ENCODE measurements around the gene IL31RA. TPM values are rescaled to one million over a fixed set of nuclear protein-coding genes. Genes with fewer than 3 reads are reported as not detected.
A peak's percentile ranks its signal among the peaks of the same experiment; 100 is the strongest.
"Not testable (repeated sequence)": the region's sequence is repeated elsewhere in the genome, so short reads cannot be mapped to it uniquely, and the experiment has no call there.

Gene IL31RA
- total RNA-seq (not detected), polyA plus RNA-seq (not detected)

- Mint-ChIP-seq H3K27ac (no peak within 1 kb of the TSS), H3K36me3 (no peaks in the 10 kb centered on the region), H3K9me3 (peaks cover 0 to 2% (median 0%) of the 10 kb centered on the region in 8 donors), H3K4me1 (peaks cover 10 to 18% (median 11%) of the 10 kb centered on the region in 4 donors), H3K4me3 (peak within 1 kb of the TSS in 1 of 8 donors; percentile 49), H3K27me3 (peaks cover 6 to 17% of the 10 kb centered on the region in 2 donors)
- H3K27ac ChIP-seq (ENCODE audit: low read depth, low read length), result no peak within 1 kb of the TSS
- POLR2A ChIA-PET (ENCODE audit: partially characterized antibody), result no interaction called here
- peaks cover 9% of the 10 kb centered on the region for H3K4me1 ChIP-seq (ENCODE audit: insufficient read depth, low read length)
- no peak for DNase-seq
- no peaks in the 10 kb centered on the region for H3K9me3 ChIP-seq (ENCODE audit: control insufficient read depth in 1 of 2, low read length in 2 of 2)
- CTCF ChIA-PET (ENCODE audit: partially characterized antibody), result no interaction called here
- intact Hi-C loops (cut with micrococcal nuclease), result no loop called here
- no peaks in the 10 kb centered on the region for H3K27me3 ChIP-seq (ENCODE audit: insufficient read depth, low read length)
- no peaks in the 10 kb centered on the region for H3K36me3 ChIP-seq (ENCODE audit: insufficient read depth, low read length)
- H3K4me3 ChIP-seq (ENCODE audit: low read length in 2 of 2), result no peak within 1 kb of the TSS
Measured at GRCh38 chr5:55850839-55851674, at the start of gene IL31RA. Gene IL31RA (plus strand): TSS chr5:55851357. CDS start chr5:55851571, 214 bp downstream.

GRCh38 chr5:55808814-55809213 lies 42.3 kb upstream of the IL31RA start:
- CTCF ChIA-PET (ENCODE audit: partially characterized antibody); H3K27ac ChIP-seq (ENCODE audit: low read depth, low read length); intact Hi-C loops (cut with micrococcal nuclease); H3K4me1 Mint-ChIP-seq; POLR2A ChIA-PET (ENCODE audit: partially characterized antibody); H3K27me3 ChIP-seq (ENCODE audit: insufficient read depth, low read length); H3K27me3 Mint-ChIP-seq; H3K4me3 ChIP-seq (ENCODE audit: low read length in 2 of 2); H3K36me3 Mint-ChIP-seq; H3K36me3 ChIP-seq (ENCODE audit: insufficient read depth, low read length); H3K9me3 ChIP-seq (ENCODE audit: control insufficient read depth in 1 of 2, low read length in 2 of 2); H3K4me1 ChIP-seq (ENCODE audit: insufficient read depth, low read length): not testable (repeated sequence)
- Mint-ChIP-seq H3K4me3 (peak overlapping the region in 1 of 8 donors; percentile 36), H3K27ac (peak overlapping the region in 1 of 7 donors; percentile 52), H3K9me3 (peaks cover 2 to 32% (median 16%) of the 10 kb centered on the region in 8 donors)
- peak; percentile 14 to 50 (median 34) for DNase-seq

GRCh38 chr5:55815939-55816338 lies 35.2 kb upstream of the IL31RA start:
- H3K4me1 ChIP-seq (ENCODE audit: insufficient read depth, low read length); POLR2A ChIA-PET (ENCODE audit: partially characterized antibody); H3K27ac ChIP-seq (ENCODE audit: low read depth, low read length); H3K27ac Mint-ChIP-seq; intact Hi-C loops (cut with micrococcal nuclease); H3K4me1 Mint-ChIP-seq; H3K27me3 ChIP-seq (ENCODE audit: insufficient read depth, low read length); DNase-seq; CTCF ChIA-PET (ENCODE audit: partially characterized antibody); H3K36me3 Mint-ChIP-seq; H3K4me3 Mint-ChIP-seq; H3K9me3 Mint-ChIP-seq; H3K9me3 ChIP-seq (ENCODE audit: control insufficient read depth in 1 of 2, low read length in 2 of 2); H3K36me3 ChIP-seq (ENCODE audit: insufficient read depth, low read length); H3K4me3 ChIP-seq (ENCODE audit: low read length in 2 of 2): not testable (repeated sequence)
- H3K27me3 Mint-ChIP-seq, result peaks cover 8 to 14% of the 10 kb centered on the region in 2 donors

GRCh38 chr5:55816342-55816741 lies 34.8 kb upstream of the IL31RA start:
- DNase-seq, result no peak
- H3K4me1 Mint-ChIP-seq, result peaks cover 0 to 5% (median under 1%) of the 10 kb centered on the region in 4 donors
- no peaks in the 10 kb centered on the region for H3K9me3 ChIP-seq (ENCODE audit: control insufficient read depth in 1 of 2, low read length in 2 of 2)
- no peak overlapping the region for H3K27ac ChIP-seq (ENCODE audit: low read depth, low read length)
- H3K4me3 Mint-ChIP-seq, result no peak overlapping the region
- ChIA-PET CTCF (ENCODE audit: partially characterized antibody) (no interaction called here), POLR2A (ENCODE audit: partially characterized antibody) (no interaction called here)
- no peaks in the 10 kb centered on the region for H3K36me3 Mint-ChIP-seq
- no peak overlapping the region for H3K27ac Mint-ChIP-seq
- no peak overlapping the region for H3K4me3 ChIP-seq (ENCODE audit: low read length in 2 of 2)
- no peaks in the 10 kb centered on the region for H3K27me3 ChIP-seq (ENCODE audit: insufficient read depth, low read length)
- H3K4me1 ChIP-seq (ENCODE audit: insufficient read depth, low read length), result no peaks in the 10 kb centered on the region
- peaks cover 12 to 18% of the 10 kb centered on the region in 2 donors for H3K27me3 Mint-ChIP-seq
- intact Hi-C loops (cut with micrococcal nuclease), result no loop called here
- no peaks in the 10 kb centered on the region for H3K9me3 Mint-ChIP-seq
- H3K36me3 ChIP-seq (ENCODE audit: insufficient read depth, low read length), result no peaks in the 10 kb centered on the region

- H3K4me3 ChIP-seq (ENCODE audit: low read length in 2 of 2), result no peak overlapping the region
- peaks cover 16 to 24% of the 10 kb centered on the region in 2 donors for H3K27me3 Mint-ChIP-seq
- DNase-seq, result no peak
- peaks cover 2% of the 10 kb centered on the region for H3K4me1 ChIP-seq (ENCODE audit: insufficient read depth, low read length)
- H3K4me3 Mint-ChIP-seq, result no peak overlapping the region
- no peak overlapping the region for H3K27ac ChIP-seq (ENCODE audit: low read depth, low read length)
- H3K9me3 ChIP-seq (ENCODE audit: control insufficient read depth in 1 of 2, low read length in 2 of 2), result no peaks in the 10 kb centered on the region
- POLR2A ChIA-PET (ENCODE audit: partially characterized antibody), result no interaction called here
- H3K27me3 ChIP-seq (ENCODE audit: insufficient read depth, low read length), result peaks cover 1% of the 10 kb centered on the region
- H3K27ac Mint-ChIP-seq, result no peak overlapping the region
- H3K4me1 Mint-ChIP-seq, result peaks cover 0 to 9% (median 2%) of the 10 kb centered on the region in 4 donors
- H3K36me3 Mint-ChIP-seq, result no peaks in the 10 kb centered on the region
- CTCF ChIA-PET (ENCODE audit: partially characterized antibody), result no interaction called here
- H3K9me3 Mint-ChIP-seq, result no peaks in the 10 kb centered on the region
- H3K36me3 ChIP-seq (ENCODE audit: insufficient read depth, low read length), result no peaks in the 10 kb centered on the region
- intact Hi-C loops (cut with micrococcal nuclease), result no loop called here
Measured at GRCh38 chr5:55817030-55817429, 34.1 kb upstream of the IL31RA start.

GRCh38 chr5:55820488-55820887 lies 30.7 kb upstream of the IL31RA start:
- no peaks in the 10 kb centered on the region for H3K9me3 Mint-ChIP-seq
- Histone ChIP-seq H3K9me3 (ENCODE audit: control insufficient read depth in 1 of 2, low read length in 2 of 2) (no peaks in the 10 kb centered on the region), H3K27me3 (ENCODE audit: insufficient read depth, low read length) (peaks cover 11% of the 10 kb centered on the region), H3K4me1 (ENCODE audit: insufficient read depth, low read length) (peaks cover 5% of the 10 kb centered on the region), H3K36me3 (ENCODE audit: insufficient read depth, low read length) (no peaks in the 10 kb centered on the region), H3K4me3 (ENCODE audit: low read length in 2 of 2) (no peak overlapping the region), H3K27ac (ENCODE audit: low read depth, low read length) (no peak overlapping the region)
- no peak overlapping the region for H3K27ac Mint-ChIP-seq
- POLR2A ChIA-PET (ENCODE audit: partially characterized antibody), result no interaction called here
- no peaks in the 10 kb centered on the region for H3K36me3 Mint-ChIP-seq
- DNase-seq, result no peak
- H3K27me3 Mint-ChIP-seq, result peaks cover 41 to 42% of the 10 kb centered on the region in 2 donors
- peak overlapping the region in 1 of 8 donors; percentile 12 for H3K4me3 Mint-ChIP-seq
- CTCF ChIA-PET (ENCODE audit: partially characterized antibody), result no interaction called here
- peaks cover 0 to 14% (median 3%) of the 10 kb centered on the region in 4 donors for H3K4me1 Mint-ChIP-seq
- intact Hi-C loops (cut with micrococcal nuclease), result no loop called here

GRCh38 chr5:55821731-55822512 lies 29.2 kb upstream of the IL31RA start:
- ChIA-PET CTCF (ENCODE audit: partially characterized antibody) (no interaction called here), POLR2A (ENCODE audit: partially characterized antibody) (no interaction called here)
- H3K27ac ChIP-seq (ENCODE audit: low read depth, low read length), result no peak overlapping the region
- peak in 3 of 5 donors; percentile 4 to 14 (median 8) for DNase-seq
- no peaks in the 10 kb centered on the region for H3K36me3 ChIP-seq (ENCODE audit: insufficient read depth, low read length)
- no peaks in the 10 kb centered on the region for H3K9me3 ChIP-seq (ENCODE audit: control insufficient read depth in 1 of 2, low read length in 2 of 2)
- Mint-ChIP-seq H3K9me3 (no peaks in the 10 kb centered on the region), H3K27ac (no peak overlapping the region), H3K27me3 (peaks cover 41 to 42% of the 10 kb centered on the region in 2 donors), H3K36me3 (no peaks in the 10 kb centered on the region), H3K4me1 (peaks cover 0 to 14% (median 3%) of the 10 kb centered on the region in 4 donors), H3K4me3 (peak overlapping the region; percentile 24 to 73 (median 60))
- peaks cover 5% of the 10 kb centered on the region for H3K4me1 ChIP-seq (ENCODE audit: insufficient read depth, low read length)
- peak overlapping the region in 1 of 2 donors; percentile 12 for H3K4me3 ChIP-seq (ENCODE audit: low read length in 2 of 2)
- intact Hi-C loops (cut with micrococcal nuclease), result no loop called here
- H3K27me3 ChIP-seq (ENCODE audit: insufficient read depth, low read length), result peaks cover 11% of the 10 kb centered on the region
